ENCODE data around the gene PLEKHG5.

DNA sequence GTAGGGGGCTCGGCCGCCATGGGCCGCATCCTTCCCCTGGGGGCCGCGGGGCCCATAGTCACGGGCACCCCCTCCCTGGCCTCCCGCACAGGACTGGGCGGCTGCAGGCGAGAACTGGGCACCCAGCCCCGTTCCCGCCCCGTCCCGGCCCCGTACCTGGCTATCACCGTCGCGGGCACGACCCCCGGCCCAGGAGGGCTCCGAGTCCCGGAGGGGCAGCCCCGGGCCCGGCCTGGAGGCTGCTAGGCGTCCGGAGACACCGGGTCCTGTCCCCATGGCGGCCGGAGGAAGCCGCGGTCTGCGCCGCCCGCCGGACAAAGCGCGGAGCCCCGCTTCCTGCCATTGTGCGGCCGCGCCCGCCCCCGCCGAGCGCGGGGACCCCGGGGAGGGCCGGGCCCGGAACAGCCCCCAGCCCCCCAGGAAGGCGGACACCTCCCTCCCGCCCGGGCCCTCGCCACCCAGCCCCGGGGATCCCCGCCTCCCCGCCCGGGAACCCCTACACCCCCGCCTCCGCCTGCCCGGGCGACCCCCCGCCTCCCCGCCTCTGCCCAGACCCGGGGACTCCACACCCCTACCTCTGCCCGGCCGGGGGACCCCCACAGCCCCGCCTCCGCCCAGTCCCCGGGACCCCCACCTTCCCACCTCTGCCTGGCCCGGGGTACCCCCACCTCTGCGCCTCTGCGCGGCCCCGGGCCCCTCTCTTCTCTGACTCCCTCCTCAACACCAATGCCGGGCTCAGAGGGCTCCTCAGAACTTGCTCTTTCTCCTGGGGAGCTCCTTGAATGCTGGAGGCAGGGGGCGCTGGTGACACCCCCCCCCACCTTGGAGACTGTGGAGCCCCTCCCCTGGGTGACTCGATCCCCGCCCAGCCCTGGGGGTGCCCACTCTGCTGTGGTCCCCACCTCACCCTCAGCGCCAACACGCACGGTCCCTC, 6.0 kb downstream of the PLEKHG5 start:
- TF ChIP-seq, protein P1, sequence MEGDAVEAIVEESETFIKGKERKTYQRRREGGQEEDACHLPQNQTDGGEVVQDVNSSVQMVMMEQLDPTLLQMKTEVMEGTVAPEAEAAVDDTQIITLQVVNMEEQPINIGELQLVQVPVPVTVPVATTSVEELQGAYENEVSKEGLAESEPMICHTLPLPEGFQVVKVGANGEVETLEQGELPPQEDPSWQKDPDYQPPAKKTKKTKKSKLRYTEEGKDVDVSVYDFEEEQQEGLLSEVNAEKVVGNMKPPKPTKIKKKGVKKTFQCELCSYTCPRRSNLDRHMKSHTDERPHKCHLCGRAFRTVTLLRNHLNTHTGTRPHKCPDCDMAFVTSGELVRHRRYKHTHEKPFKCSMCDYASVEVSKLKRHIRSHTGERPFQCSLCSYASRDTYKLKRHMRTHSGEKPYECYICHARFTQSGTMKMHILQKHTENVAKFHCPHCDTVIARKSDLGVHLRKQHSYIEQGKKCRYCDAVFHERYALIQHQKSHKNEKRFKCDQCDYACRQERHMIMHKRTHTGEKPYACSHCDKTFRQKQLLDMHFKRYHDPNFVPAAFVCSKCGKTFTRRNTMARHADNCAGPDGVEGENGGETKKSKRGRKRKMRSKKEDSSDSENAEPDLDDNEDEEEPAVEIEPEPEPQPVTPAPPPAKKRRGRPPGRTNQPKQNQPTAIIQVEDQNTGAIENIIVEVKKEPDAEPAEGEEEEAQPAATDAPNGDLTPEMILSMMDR (IDR thresholded peaks at IDR 0.05; ENCODE audit: low read length) = no peak
- TF ChIP-seq EZH2 (IDR thresholded peaks at IDR 0.05; ENCODE audit: borderline replicate concordance, low read length) = no peak
